NCI-H128 (cell line): ENCODE data around the gene RGS19.
"Not testable (repeated sequence)": the region's sequence is repeated elsewhere in the genome, so short reads cannot be mapped to it uniquely, and the experiment has no call there.

ENCODE experiments used
- DNase-seq: peaks from one replicate; lab custom pipeline; 2025; ENCODE audit not compliant: unreplicated experiment; lab: John Stamatoyannopoulos, UW

The RGS19 gene

DNA sequence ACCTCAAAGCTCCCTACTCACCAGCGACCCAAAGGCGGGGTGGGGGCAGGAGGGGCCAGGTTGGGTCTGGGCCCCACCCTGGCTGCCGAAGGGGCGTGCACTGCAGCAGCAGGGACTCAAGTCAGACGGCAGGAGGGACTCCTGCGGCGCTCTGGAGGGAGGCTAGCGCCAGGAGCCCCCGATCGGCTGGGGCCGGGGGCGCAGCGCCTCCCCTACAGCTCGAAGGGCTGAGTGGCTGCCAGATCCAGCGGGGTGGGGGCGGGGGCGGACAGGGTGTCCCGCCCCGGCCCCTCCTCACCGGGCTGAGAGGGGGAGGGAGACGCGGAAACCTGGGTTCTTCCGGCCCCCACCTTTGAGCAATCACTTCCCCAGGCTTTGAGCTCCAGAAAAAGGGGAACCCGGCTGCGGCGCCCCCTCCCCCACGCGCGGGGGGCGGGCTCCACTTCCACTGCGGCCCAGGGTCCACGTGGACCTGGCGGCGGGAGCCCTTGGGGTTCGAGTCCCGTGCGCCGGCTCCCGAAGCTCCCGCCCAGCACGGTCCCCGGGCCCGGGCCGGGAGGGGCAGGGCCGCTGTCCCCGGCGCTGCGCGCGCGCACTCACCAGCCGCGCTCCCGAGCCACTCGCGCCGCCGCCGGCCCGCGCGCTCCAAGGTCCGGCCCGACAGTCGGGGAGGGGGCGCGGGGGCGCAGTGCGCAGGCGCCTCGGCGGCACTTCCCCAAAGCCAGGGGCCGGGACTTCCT is at the start of gene RGS19:
RGS19 (minus strand) TSS at position 246 of the 740 bp plus-strand sequence. CDS start 2,632 bp downstream, outside the sequence.
- no peak for DNase-seq

- not testable (repeated sequence) for DNase-seq
Measured at GRCh38 chr20:64123517-64123916, 44.2 kb upstream of the RGS19 start.

DNA sequence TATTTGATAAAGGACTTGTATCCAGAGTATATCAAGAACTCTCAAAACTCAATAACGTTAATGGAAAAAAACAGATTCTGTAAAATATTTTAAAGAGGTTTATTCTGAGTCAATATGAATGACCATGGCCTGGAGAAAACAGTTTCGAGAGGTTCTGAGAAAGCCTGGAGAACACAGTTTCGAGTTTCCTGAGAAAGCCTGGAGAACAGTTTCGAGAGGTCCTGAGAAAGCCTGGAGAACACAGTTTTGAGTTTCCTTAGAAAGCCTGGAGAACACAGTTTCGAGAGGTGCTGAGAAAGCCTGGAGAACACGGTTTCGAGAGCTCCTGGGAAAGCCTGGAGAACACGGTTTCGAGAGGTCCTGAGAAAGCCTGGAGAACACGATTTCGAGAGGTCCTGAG is 43.6 kb upstream of the RGS19 start:
- DNase-seq, result not testable (repeated sequence)

DNA sequence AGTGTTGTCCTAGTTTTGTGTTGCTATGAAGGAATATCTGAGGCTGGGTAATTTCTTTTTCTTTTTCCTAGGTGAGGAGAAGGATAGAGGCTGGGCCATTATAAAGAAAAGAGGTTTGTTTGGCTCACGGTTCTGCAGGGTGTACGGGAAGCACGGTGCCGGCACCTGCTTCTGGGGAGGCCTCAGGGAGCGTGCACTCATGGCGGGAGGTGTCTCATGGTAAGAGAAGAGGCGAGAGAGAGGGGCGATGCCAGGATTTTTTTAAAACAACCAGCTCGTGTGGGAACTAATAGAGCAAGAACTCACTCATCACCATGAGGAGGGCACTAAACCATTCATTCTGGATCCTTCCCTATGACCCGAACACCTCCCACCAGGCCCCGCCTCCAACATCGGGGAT is 42.3 kb upstream of the RGS19 start:
- DNase-seq, result no peak

DNA sequence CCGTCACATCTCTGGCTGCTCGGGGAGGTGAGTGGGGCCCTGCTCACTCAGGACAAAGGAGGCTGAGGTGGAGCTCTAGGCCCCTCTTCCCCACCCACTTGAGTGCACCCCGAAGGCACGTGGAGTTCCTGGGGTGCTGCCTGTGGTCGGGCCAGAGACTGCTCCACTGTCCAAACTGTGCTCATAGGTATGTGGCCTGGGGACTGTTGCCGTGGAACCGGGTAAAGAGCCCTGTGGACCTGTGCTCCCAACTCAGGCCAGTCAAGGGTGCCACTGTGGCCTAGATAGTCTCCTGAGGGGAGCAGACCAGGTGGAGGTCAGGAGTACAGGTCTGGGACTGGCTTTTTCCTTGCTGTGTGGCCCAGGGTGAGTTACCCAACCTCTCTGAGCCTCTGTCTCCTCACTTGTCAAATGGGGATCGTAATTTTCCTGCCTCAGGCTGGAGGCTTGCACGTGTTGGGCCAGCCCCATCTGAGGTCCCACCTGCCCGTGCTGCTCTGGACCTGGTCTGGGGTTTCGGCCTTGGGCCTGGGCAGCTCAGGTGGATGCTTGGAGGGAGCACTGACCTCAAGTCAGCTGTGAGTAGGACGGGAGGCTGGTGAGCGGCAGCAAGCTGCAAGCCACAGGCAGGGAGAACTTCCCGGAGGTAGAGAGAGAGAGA is 40.5 kb upstream of the RGS19 start:
- no peak for DNase-seq

DNA sequence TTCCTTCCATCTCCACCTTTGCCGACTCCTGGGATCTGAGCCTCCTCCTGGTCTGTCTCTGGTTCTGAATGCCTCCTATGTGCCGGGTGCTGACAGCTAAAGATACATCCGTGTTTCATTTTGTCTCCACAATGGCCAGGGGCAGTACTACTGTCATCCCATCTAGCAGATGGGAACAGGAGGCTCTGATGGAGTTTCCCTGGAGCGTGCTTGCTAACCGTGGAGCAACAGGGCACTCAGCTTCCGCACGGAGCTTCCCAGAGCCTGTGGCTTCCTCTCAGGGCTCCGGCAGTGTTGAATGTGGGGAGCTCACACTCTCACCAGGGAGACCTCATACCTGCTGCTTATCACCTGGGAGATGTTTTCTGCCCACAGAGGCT is 40.0 kb upstream of the RGS19 start:
- DNase-seq, result no peak

- DNase-seq, result not testable (repeated sequence)
Measured at GRCh38 chr20:64117432-64117777, 38.1 kb upstream of the RGS19 start.

GRCh38 chr20:64116541-64117431 is 37.5 kb upstream of the RGS19 start:
- DNase-seq, result no peak

DNA sequence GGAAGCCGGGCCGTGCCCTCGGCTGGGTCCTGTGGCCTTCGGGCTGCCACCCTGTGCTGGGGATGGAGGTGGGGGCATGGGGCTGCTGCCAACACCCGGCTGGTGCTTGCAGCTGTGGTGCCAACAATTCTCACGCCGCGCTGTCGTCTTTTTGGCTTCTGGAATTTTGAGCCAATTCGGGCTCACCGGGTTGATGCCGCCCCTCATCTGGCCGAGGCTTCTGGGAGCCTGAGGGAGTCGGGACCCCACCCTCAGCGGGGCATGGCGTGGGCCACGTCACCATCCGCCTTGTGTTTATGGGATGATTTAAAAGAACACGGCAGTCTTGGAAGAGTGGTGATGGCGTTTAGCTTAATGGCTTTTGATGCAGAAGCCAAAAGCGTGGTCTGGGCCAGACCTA is 36.7 kb upstream of the RGS19 start:
- DNase-seq, result no peak

DNA sequence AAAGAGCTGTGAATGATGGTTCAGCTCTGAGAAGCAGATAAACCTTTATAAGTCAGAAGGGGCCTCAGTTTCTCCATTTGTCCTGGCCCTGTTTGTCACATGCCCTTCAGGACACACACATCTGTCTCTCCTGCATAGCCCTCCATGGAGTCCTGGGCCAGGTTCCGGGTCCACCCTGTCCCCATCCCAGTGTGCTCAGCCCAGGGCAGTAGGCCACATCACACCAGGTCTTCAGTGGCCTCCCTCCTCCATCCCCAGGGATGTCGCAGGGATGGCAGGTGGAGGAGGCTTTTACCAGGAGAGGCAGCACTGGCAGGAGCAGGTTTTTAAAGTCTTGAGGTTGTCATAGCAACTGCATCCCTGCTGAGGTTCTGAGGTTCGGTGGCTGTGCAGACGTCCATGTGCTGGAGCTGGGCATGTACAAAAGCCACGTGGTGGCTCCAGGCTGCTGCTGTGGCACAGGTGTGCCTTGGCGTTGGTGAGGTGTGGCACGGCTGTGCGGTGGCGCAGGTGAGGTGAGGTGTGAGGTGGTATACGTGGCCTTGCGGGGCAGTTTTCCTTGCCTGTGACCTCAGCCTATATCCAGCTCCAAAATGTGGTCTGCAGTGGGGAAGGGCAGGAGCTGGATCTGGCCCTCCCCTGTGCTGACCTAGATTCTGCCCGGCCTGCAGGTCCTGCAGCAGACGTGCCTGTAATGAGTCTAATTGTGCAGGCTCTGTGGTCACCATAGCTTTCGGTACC is 36.0 kb upstream of the RGS19 start:
- no peak for DNase-seq

DNA sequence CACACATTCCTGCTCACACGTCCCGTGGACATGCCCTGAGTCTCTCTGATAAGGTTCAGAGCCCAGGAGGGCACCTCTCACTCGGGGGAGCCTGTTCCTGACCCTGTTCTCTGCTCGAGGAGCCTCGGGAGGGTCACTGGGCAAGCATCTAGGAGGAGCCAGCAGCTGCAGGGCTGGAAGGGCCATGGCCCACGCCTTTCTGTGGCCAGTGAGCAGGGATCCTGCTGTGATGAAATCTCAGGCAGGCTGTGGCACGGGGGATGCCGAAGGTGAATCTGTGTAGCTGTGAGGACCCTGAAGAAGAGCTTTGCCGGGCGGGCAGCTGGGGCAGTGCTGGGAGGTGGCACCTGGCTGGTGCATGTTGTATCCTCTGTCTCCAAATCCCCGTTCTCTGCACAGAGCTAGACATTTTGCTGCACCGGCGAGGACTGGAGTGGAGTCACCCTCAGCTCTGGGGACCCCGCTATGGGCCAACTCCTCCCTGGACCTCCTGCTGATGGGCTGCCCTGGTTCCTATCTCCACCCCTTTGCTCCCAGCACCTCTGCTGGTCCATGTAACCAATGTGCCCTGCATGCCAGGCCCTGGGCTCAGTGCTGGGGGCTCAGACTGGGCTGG is 35.1 kb upstream of the RGS19 start:
- DNase-seq, result no peak

DNA sequence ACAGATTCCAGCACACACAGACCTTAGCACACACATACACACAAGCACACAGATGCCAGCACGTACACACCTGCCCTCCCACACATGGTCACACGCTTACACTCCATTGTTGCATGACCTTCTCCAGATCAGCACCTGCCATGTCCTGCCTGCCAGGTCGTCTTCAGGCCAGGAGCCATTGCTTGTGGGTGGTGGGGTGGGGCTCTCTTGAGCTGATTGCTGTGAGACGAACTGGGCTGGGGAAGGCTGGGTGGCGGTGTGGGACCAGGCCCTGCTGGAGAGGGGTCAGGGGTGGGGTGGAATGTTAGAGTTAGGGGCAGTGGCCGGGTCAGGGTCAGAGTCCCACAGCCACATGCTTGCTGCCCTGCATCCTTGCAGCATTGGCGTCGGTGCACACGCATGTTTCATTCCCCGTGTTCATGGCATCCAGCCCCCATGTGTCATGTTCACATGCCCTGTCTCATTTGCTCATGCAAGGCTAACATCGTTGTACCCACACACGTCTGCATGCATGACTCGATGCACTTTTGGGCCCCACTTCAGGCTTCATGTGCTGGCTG is 34.6 kb upstream of the RGS19 start:
- DNase-seq, result no peak

DNA sequence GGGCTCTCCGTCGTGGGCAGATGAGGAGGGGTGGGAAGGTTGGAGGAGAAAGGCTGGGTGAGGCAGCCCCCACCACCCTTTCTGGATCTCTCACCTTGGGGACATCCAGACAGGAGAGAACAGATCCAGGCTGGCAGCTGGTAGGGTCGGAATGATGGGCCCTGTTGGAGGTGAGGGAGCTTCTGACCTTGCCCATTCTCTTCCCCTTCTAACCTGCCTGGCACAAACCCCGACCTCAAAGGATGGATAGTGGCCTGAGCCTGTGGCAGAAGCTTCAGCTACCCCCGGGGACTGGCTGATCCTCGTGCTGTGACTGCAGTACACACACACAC is 34.1 kb upstream of the RGS19 start:
- DNase-seq, result no peak

- DNase-seq, result no peak
Measured at GRCh38 chr20:64112691-64113443, 33.5 kb upstream of the RGS19 start.

DNA sequence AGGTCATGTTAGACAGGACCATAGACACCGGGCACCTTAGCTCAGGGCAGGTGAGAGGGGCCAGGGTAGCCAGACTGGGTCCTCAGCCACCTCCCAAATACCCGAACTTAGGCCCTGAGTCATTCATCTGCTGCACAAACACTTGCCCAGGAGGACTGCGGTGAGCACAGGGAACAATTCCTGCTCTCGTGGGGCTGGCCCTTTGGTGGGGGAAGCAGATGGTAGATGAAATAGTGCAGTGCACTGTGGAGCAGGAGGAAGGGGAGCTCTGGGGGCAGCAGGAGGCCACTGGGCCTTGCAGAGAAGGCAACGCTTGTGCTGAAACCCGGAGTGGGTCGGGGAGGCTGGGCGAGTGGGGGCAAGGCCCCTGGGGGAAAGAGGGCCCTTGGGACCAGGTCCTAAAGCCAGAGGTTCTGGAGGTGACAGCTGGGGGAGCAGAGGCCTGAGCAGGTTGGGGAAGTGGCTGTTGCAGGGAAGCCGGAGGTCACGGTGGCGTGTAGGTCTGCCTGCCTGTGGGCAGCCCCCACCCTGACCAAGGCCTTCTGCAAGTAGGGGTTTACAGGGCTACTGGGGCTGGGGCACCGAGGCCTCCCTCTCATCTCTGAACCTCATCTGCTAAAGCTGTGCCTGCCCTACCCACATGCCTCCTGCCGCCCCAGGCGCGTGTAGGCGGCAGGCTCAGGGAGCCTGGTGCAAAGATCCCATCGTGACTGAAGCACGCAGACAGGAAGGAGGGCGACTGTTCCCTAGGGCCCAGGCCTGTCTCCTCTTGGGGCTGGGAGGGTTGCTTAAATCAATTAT is 32.7 kb upstream of the RGS19 start:
- no peak for DNase-seq

GRCh38 chr20:64110411-64111068 is 31.2 kb upstream of the RGS19 start:
- DNase-seq, result no peak

GRCh38 chr20:64109831-64110391 is 30.6 kb upstream of the RGS19 start:
- DNase-seq, result no peak
